GM19099 (cell line): Measurements from ENCODE around the gene PALM.

Source experiments
- POLR2A ChIP-seq: IDR thresholded peaks from 3 replicates; pipeline ENCODE4 v1.6.1; 2011; ENCODE audit warnings: low read depth; ENCODE audit not compliant: insufficient read length; ENCODE audit errors: extremely low read depth

PALM gene

DNA sequence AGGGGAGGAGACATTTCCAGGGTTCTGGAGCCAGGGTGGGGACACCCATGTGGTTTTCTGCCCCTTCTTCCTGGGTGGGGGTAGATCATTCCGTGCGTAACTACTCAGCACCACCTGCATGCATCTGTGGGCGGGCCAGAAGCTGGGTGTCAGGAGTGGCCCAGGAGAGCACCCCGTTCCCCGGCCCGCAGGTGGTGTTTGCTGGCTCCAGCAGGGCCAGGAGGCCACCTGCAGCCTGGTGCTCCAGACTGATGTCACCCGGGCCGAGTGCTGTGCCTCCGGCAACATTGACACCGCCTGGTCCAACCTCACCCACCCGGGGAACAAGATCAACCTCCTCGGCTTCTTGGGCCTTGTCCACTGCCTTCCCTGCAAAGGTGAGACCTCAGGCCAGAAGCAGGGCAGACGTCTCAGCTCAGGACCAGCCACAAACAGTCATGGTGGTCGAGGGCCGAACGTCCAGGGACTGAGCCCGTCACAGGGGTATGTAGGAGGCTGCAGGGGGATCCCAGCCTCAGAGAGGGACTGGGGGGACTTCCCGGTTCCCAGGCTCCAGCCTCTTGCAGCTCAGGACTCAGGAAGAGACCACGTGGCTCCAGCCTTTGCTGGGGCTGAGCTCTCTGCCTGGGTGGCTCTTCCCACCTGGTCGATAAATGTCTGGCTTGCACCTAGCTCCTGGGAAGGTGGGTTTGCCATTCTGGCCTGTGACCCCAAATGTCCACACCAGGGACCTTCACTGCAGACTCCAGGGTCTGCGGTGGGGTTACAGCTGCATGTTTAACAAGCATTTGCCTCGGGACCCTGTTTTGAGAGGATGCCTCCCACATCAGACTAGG, 30.9 kb upstream of the PALM start:
- TF ChIP-seq POLR2A, result no peak

DNA sequence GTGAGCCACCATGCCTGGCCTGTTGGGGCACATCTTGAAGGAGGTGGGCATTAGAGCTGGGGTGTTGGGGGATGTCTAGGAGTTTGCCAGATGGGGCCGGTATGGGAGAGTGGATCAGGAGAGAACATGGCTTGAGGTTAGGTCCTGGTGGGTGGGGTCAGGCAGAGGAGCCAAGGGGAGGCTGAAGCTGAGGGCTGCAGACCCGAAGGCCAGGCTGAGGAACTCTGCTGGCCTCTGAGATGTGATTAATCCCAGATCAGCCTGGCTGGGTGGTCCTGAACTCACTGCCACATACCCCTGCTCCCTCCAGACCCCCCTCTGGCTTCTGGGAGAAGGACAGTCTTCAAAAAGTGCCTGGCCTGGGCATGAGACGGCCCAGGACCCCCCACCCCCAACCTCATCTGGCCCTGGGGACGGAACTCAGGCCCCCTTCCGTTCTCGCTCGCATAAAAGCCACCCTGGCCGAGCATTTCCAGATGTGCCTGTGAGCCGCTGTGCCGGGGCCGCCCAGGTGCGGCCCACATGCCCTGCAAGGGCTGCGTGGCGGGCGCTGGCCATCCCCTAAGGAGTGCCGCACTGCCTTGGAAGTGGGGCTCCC, 29.8 kb upstream of the PALM start:
- TF ChIP-seq POLR2A, result no peak

DNA sequence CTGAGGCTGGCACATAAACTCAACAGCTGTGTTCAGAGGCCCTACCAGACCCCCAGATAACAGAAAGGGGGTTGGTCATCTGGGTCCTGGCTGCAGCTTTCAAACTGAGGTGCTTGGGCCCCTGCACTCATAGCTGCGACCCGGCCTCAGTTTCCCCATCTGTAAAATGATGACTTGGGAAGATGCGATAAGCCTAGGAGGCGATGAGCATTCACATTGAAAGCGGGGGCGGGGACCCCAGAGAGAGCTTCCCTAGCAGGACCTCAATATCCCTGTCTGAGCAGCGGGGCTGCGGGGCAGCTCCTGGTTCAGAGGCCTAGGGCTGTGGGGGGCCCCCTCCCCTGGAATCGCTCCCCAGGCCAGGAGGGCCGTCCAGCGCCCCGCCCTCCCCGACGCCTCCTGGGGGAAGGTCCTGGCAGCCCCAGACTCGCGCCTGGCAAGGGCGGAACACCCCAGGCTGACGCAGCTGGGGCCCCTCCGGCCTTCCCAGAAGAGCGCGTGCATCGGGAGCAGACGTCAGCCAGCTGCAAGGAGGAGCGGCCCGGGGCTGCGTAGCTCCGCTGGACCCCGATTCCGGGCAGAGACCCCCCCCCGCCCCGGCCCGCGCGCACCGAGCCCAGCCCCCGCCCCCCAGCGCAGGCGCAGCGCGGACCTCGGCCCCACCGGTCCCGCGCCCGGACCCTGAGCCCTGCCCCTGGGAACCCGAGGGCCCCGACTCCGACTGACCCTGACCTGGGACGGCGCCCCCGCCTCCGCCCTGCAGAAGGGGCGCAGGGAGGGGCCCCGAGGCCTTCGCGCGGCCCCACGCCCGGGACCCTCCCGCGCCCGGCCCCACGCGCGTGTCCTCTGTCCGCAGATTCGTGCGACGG, 29.1 kb upstream of the PALM start:
- TF ChIP-seq POLR2A, result no peak

DNA sequence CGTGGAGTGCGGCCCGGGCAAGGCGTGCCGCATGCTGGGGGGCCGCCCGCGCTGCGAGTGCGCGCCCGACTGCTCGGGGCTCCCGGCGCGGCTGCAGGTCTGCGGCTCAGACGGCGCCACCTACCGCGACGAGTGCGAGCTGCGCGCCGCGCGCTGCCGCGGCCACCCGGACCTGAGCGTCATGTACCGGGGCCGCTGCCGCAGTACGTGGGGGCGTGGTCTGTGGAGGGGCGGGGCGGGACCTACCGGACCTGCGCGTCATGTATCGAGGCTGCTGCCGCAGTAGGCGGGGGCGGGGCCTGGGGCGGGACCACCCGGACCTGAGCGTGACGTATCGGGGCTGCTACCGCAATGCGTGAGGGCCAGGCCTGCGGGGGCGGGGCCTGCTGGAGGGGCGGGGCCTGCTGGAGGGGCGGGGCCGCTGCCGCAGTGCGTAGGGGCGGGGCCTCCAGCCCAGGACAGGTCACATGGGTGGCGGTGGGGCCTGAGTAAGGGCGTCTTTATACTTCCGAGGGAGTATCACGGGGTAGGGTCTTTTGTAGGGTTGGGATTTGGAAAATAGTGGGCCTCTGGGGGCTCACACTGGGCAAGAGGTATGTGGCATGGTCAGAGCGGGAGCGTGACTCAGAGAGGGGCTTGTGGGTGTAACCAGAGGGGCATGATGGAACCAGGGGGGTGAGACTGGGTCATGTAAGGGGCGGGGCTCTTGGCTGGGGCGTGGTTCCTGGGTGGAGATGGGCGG, 28.3 kb upstream of the PALM start:
- TF ChIP-seq POLR2A, result peak; percentile 56

DNA sequence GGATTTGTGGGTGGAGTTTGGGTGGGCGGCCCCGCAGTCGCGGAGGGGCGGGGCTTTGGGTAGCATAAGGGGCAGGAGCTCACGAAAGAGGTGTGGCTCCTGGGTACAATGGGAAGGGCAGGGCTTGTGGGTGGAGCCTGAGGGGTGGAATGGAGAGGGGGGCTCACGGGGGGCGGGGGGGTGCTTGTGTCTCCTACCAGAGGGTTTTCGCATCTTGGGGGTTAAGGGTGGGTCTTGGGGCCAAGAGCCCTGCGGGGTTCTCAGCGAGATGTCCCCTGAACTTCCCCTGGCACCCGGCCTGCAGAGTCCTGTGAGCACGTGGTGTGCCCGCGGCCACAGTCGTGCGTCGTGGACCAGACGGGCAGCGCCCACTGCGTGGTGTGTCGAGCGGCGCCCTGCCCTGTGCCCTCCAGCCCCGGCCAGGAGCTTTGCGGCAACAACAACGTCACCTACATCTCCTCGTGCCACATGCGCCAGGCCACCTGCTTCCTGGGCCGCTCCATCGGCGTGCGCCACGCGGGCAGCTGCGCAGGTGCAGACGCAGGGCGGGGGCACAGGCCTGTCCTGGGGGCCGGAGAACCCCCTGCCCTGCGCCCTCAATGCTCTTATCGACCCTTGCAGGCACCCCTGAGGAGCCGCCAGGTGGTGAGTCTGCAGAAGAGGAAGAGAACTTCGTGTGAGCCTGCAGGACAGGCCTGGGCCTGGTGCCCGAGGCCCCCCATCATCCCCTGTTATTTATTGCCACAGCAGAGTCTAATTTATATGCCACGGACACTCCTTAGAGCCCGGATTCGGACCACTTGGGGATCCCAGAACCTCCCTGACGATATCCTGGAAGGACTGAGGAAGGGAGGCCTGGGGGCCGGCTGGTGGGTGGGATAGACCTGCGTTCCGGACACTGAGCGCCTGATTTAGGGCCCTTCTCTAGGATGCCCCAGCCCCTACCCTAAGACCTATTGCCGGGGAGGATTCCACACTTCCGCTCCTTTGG, 27.4 kb upstream of the PALM start:
- TF ChIP-seq POLR2A, result no peak

DNA sequence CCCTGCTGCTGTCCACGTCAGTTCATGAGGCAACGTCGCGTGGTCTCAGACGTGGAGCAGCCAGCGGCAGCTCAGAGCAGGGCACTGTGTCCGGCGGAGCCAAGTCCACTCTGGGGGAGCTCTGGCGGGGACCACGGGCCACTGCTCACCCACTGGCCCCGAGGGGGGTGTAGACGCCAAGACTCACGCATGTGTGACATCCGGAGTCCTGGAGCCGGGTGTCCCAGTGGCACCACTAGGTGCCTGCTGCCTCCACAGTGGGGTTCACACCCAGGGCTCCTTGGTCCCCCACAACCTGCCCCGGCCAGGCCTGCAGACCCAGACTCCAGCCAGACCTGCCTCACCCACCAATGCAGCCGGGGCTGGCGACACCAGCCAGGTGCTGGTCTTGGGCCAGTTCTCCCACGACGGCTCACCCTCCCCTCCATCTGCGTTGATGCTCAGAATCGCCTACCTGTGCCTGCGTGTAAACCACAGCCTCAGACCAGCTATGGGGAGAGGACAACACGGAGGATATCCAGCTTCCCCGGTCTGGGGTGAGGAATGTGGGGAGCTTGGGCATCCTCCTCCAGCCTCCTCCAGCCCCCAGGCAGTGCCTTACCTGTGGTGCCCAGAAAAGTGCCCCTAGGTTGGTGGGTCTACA, 25.9 kb upstream of the PALM start:
- TF ChIP-seq POLR2A, result no peak

DNA sequence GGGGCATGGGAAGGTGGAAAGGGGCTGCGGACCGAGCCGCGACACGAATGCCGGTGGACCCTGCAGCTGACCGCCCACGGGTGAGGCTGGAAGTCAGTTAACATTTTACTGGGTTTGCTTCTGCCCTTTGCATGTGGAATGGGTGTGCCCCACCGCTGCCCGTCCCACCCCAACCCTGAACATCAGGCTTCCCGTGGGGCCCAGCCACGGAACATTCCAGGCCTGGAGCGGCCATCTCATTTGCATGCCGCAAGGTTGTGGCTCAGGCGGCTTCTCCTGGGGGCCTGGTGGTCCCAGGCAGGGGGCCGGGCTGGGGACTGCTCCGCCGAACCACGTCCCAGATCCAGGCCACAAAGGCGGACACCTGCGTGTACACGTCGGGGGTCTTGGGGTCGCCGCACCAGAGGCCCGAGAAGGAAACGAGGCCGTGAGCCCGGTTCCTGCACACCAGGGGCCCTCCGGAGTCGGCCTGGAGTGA, 23.2 kb upstream of the PALM start:
- TF ChIP-seq POLR2A, result no peak

DNA sequence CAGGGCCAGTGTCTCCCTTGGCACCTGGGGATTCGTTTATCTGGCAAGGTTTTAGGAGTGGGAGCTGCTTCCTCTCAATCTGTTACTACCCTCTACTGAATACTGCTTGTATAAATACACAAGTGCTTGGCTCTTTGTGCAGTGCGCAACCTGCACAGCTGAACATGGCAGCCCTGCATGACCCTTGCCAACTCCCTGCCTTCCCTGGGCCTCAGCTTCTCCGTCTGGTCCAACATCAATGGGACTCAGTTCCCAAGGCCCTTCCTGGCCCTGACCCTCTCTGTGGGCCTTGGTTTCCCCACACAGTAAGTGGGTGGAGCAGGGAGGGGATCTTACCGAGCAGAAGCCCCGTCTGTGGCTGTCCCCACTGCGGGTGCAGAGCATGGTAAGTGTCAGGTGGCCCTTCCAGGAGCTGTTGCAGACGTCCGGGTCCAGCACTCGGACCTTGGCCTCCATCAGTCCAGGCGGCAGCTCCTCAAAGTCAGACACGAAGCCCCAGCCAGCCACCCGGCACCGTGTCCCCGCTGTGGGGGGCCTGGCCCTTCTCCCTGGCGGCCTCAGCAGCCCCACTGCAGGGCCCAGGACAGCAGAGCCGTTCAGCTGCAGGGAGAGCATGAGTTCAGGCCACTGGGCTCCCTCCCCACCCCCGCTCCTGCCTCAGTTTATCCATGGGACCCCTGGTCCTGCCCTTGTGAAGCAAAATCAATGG, 22.0 kb upstream of the PALM start:
- no peak for TF ChIP-seq POLR2A

DNA sequence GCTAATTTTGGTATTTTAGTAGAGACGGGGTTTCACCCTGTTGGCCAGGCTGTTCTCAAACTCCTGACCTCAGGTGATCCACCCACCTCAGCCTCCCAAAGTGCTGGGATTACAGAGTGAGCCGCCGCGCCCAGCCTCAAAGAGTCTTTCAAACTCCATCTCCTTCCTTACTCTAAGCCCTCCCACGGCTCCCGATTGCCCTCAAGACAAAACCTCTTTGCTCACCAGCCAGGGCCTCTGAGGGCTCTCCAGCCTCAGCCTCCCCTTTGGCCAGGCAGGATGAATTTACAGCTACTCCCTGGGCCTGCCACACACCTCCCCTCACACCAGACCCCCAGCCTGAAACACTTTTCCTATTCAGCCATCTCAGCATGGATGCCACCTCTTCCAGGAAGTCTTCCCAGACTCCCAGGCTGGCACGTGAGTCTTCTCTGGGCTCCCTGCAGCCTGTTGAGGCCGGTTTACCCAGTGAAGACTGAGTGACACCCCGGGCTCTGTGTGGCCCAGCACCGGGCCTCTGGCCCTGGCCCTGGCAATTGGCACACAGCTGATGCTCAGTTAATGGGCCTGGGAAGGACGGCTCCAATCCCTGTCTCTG, 21.1 kb upstream of the PALM start:
- no peak for TF ChIP-seq POLR2A

DNA sequence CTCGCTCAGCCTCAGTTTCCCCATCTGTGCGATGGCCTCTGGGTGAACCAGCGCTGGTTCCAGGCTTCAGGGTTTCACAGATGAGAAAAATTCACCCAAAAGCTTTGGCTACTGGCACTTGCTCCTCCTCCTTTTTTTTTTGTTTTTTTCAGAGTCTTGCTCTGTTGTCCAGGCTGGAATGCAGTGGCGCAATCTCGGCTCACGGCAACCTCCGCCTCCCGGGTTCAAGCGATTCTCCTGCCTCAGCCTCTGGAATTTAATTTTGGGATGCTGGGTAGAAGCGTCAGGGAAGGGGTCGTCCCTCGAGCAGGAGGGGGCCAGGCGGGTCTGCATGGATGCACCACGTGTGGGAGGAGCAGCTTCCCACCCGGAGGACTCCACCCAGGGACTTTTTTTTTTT, 20.5 kb upstream of the PALM start:
- TF ChIP-seq POLR2A, result no peak

DNA sequence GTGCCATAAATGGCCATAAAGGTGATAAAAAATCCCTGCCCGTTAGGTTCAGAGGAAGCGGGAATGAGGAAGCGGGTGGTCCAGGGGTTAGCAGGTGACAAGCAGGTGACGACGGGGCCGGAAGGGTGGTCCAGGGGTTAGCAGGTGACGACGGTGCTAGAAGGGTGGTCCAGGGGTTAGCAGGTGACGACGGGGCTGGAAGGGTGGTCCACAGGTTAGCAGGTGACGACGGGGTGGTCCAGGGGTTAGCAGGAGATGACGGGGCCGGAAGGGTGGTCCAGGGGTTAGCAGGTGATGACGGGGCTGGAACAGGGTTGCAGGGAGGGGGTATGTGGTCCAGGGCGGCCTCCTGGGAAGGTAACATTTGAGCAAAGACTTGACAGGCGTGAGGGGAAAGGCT, 19.7 kb upstream of the PALM start:
- TF ChIP-seq POLR2A, result no peak

DNA sequence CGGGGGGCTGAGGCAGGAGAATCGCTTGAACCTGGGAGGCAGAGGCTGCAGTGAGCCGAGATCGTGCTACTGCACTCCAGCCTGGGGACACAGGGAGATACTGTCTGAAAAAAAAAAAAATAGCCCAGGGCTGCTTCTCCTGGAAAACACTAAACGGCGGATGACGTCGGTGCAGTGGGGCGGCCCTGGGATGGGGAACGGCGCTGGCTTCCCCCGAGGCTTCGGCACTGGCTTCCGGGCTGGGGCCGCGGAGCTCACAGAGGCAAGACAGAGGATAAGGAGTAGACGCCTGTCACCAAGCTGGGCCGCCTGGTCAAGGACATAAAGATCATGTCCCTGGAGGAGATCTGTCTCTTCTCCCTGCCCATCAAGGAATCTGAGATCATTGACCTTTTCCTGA, 18.5 kb upstream of the PALM start:
- no peak for TF ChIP-seq POLR2A
